GM12878 (cell line): Measurements from ENCODE around the gene CSTF1. TPM values are rescaled to one million over a fixed set of nuclear protein-coding genes. Genes with fewer than 3 reads are reported as not detected.
A peak's percentile ranks its signal among the peaks of the same experiment; 100 is the strongest.

ENCODE experiments used
- ATAC-seq: fragments of 200-7000 bp; cut with Tn5 transposase; 3 replicates; pipeline ENCODE4 v1.9.1; 2020; ENCODE audit warnings: mild to moderate bottlenecking, moderate library complexity
- Bru-seq: library from RNA; stranded (reverse); fragments of 400-500 nt; gene quantifications from one replicate; lab custom pipeline; 2021; lab: Mats Ljungman, UMichigan
- BruChase-seq, 2 experiments: library from RNA; stranded (reverse); fragments of 400-500 nt; gene quantifications; one replicate each; lab custom pipeline; 2021; lab: Mats Ljungman, UMichigan
- BruUV-seq: library from RNA; stranded (reverse); fragments of 400-500 nt; replicated peaks from 2 replicates; lab custom pipeline; 2021; lab: Mats Ljungman, UMichigan
- CTCF ChIA-PET: fragments of 300-600 bp; sonication (Branson Sonifier 250); formaldehyde crosslinking; extraction: SDS; loops from one replicate; lab custom pipeline; 2021; ENCODE audit warnings: inconsistent platforms; lab: Yijun Ruan, JAX
- POLR2A ChIA-PET: fragments of 350-600 bp; formaldehyde crosslinking; extraction: SDS; loops from one replicate; lab custom pipeline; 2021; ENCODE audit warnings: inconsistent platforms; lab: Charles Lee
- RAD21 ChIA-PET: fragments of 300-600 bp; sonication (Branson Sonifier 250); formaldehyde crosslinking; loops from one replicate; lab custom pipeline; 2023; ENCODE audit warnings: antibody characterized with exemption; ENCODE audit not compliant: unreplicated experiment; lab: Charles Lee
- SMC1A ChIA-PET: fragments of 300-600 bp; sonication (Branson Sonifier 250); formaldehyde crosslinking; loops from one replicate; lab custom pipeline; 2023; ENCODE audit not compliant: unreplicated experiment, uncharacterized antibody; lab: Charles Lee
- DNase-seq: peaks from one replicate; pipeline ENCODE4 v3.0.0-alpha.2; 2011; ENCODE audit warnings: low read depth, low spot score
- FAIRE-seq: peaks from 3 replicates; lab custom pipeline; 2011; peaks lifted over from hg19 to GRCh38; lab: Jason Lieb, UNC
- H2AFZ ChIP-seq: 2 replicates; pipeline ENCODE4 v1.6.0; 2011; ENCODE audit warnings: low read depth, low read length, control low read depth; ENCODE audit not compliant: control insufficient read depth
- H3K27ac ChIP-seq: 2 replicates; pipeline ENCODE4 v1.5.1; 2011; ENCODE audit warnings: control low read depth; ENCODE audit not compliant: control insufficient read depth, insufficient read depth
- H3K27me3 ChIP-seq, 2 experiments: replicated peaks in 1 of 2; 2 replicates each; pipeline versions ENCODE4 v1.6.0 to v1.6.1; 2011; ENCODE audit warnings: low read length in 1 of 2; ENCODE audit not compliant: control insufficient read depth in 2 of 2, insufficient read depth in 2 of 2
- H3K36me3 ChIP-seq, 2 experiments: 2 replicates each; pipeline ENCODE4 v1.5.1; 2011; ENCODE audit warnings: low read length in 1 of 2; ENCODE audit not compliant: control insufficient read depth in 2 of 2, insufficient read depth in 2 of 2
- H3K4me1 ChIP-seq: 2 replicates; pipeline ENCODE4 v1.6.1; 2011; ENCODE audit warnings: mild to moderate bottlenecking, low read length, moderate library complexity, mixed read lengths; ENCODE audit not compliant: control insufficient read depth, insufficient read depth
- H3K4me2 ChIP-seq: 2 replicates; pipeline ENCODE4 v1.6.0; 2011; ENCODE audit warnings: control low read depth; ENCODE audit not compliant: control insufficient read depth, insufficient read depth
- H3K4me3 ChIP-seq: fragments of 200-600 bp; sonication (generic); 2 replicates; pipeline ENCODE4 v1.5.1; 2016
- H3K79me2 ChIP-seq: 2 replicates; pipeline ENCODE4 v1.6.0; 2011; ENCODE audit warnings: low read length; ENCODE audit not compliant: control insufficient read depth, insufficient read depth
- H3K9ac ChIP-seq: 2 replicates; pipeline ENCODE4 v1.8.0; 2011; ENCODE audit warnings: low read length, control low read depth, mixed read lengths; ENCODE audit not compliant: control insufficient read depth, insufficient read depth
- H3K9me3 ChIP-seq: replicated peaks from 3 replicates; pipeline ENCODE4 v1.5.1; 2011; ENCODE audit warnings: mild to moderate bottlenecking, low read length; ENCODE audit not compliant: control insufficient read depth, insufficient read depth
- H4K20me1 ChIP-seq: 2 replicates; pipeline ENCODE4 v1.6.0; 2011; ENCODE audit not compliant: control insufficient read depth, insufficient read depth
- ATF7 ChIP-seq: fragments of 450-650 bp; IDR thresholded peaks from 2 replicates; pipeline ENCODE4 v1.6.1; 2016; ENCODE audit warnings: low read depth, mild to moderate bottlenecking
- BCL3 ChIP-seq: IDR thresholded peaks from 2 replicates; pipeline ENCODE4 v1.6.1; 2011; ENCODE audit warnings: borderline replicate concordance, low read depth, mild to moderate bottlenecking, moderate library complexity, low read length; ENCODE audit not compliant: insufficient read depth, poor library complexity, severe bottlenecking
- BHLHE40 ChIP-seq, 2 experiments: fragments of 450-650 bp in 1 of 2; IDR thresholded peaks; 2 replicates each; pipeline ENCODE4 v1.6.1; 2011 to 2017; ENCODE audit warnings: low read depth in 2 of 2, borderline replicate concordance in 1 of 2, improper control_type of control experiment in 1 of 2, low read length in 1 of 2, mild to moderate bottlenecking in 1 of 2
- CBX5 ChIP-seq: sonication (generic); IDR thresholded peaks from 2 replicates; pipeline ENCODE4 v1.6.1; 2016; ENCODE audit warnings: low read depth, moderate library complexity, mild to moderate bottlenecking, inconsistent platforms
- KAT2A ChIP-seq: conservative IDR thresholded peaks from 2 replicates; pipeline ENCODE4 v1.6.1; 2011; ENCODE audit warnings: low read depth, low read length; ENCODE audit not compliant: control insufficient read depth
- KLF5 ChIP-seq: fragments of 450-650 bp; IDR thresholded peaks from 2 replicates; pipeline ENCODE4 v1.6.1; 2014; ENCODE audit warnings: mild to moderate bottlenecking; ENCODE audit not compliant: partially characterized antibody
- MEF2A ChIP-seq: IDR thresholded peaks from 2 replicates; pipeline ENCODE4 v1.6.1; 2011; ENCODE audit warnings: low read depth, mild to moderate bottlenecking, low read length, moderate library complexity; ENCODE audit not compliant: insufficient read depth
- MYC ChIP-seq: IDR thresholded peaks from 2 replicates; pipeline ENCODE4 v1.6.1; 2011; ENCODE audit warnings: mild to moderate bottlenecking, low read length, moderate library complexity, inconsistent platforms; ENCODE audit not compliant: insufficient read depth, insufficient replicate concordance, insufficient read length, severe bottlenecking
- NRF1 ChIP-seq: conservative IDR thresholded peaks from 2 replicates; pipeline ENCODE4 v1.6.1; 2011; ENCODE audit warnings: mild to moderate bottlenecking, low read depth, low read length, improper control_type of control experiment
- PKNOX1 ChIP-seq: fragments of 450-650 bp; IDR thresholded peaks from 2 replicates; pipeline ENCODE4 v1.6.1; 2016; ENCODE audit warnings: mild to moderate bottlenecking
- PML ChIP-seq: IDR thresholded peaks from 2 replicates; pipeline ENCODE4 v1.6.1; 2012; ENCODE audit warnings: low read length, inconsistent platforms
- RCOR1 ChIP-seq: conservative IDR thresholded peaks from 2 replicates; pipeline ENCODE4 v1.6.1; 2012; ENCODE audit warnings: low read depth, low read length, improper control_type of control experiment
- RFX5 ChIP-seq: IDR thresholded peaks from 2 replicates; pipeline ENCODE4 v1.6.1; 2011; ENCODE audit warnings: low read depth, low read length, improper control_type of control experiment
- SREBF2 ChIP-seq: IDR thresholded peaks from 2 replicates; pipeline ENCODE4 v1.6.1; 2012; ENCODE audit warnings: mild to moderate bottlenecking, low read length
- WGBS: methylation state at CpG from one replicate; pipeline ENCODE4 v1.1.6; 2016; ENCODE audit warnings: low lambda C conversion rate; ENCODE audit not compliant: insufficient replicate concordance, insufficient coverage; ENCODE audit errors: missing lambda C conversion rate; 5-methylcytosine and 5-hydroxymethylcytosine counted together
- in situ Hi-C: fragments of 300-500 bp; cut with MboI; formaldehyde crosslinking; loops from 9 replicates; pipeline ENCODE4 v1.14.3; 2018; ENCODE audit warnings: mixed read lengths
- intact Hi-C: fragments of 100-400 bp; cut with micrococcal nuclease; formaldehyde crosslinking; loops from one replicate; pipeline ENCODE4 v1.14.2; 2022; ENCODE audit not compliant: unreplicated experiment
- long read RNA-seq, 2 experiments: library from polyadenylated mRNA; unstranded; transcript quantifications; one replicate each; pipeline ENCODE4 v2.0.0, GENCODE V29; 2019 to 2020
- polyA minus RNA-seq, 3 experiments: library from RNA; depleted of rRNA, polyadenylated mRNA; stranded (reverse); fragments of >200 nt; gene quantifications; 2 replicates each; pipeline ENCODE4 v1.2.3, GENCODE V29; 2011
- polyA plus RNA-seq, 11 experiments: library from polyadenylated mRNA; depleted of rRNA in 4 of 11; unstranded in 6 of 11; stranded (reverse) in 5 of 11; fragments of >200 nt; fragmentation: Nextera tagmentation in 4 of 11; fragmentation: Illumina TruSeq in 1 of 11; extraction: Ambion mirVana in 4 of 11; extraction: Trizol in 1 of 11; gene quantifications; 1 replicate in 1 of 11; 2 replicates in 10 of 11; pipeline versions ENCODE4 v1.2.1 to v1.2.3, GENCODE V29; 2011 to 2016; ENCODE audit warnings: inconsistent platforms in 2 of 11, missing spikeins in 2 of 11, low read depth in 1 of 11
- total RNA-seq, 4 experiments: library from RNA; depleted of rRNA in 3 of 4; stranded (reverse); fragments of >200 nt in 3 of 4; fragmentation: Illumina TruSeq in 1 of 4; extraction: Trizol in 1 of 4; gene quantifications; 2 replicates each; pipeline versions ENCODE4 v1.2.1 to v1.2.3, GENCODE V29; 2013 to 2021

Gene CSTF1
- 45.6 and 47.2 TPM in 2 replicates for total RNA-seq (2013; cell fraction: nucleolus; rRNA removed)
- 41.9 and 42.7 TPM in 2 replicates for total RNA-seq (2014; rRNA removed)
- total RNA-seq (2014; rRNA removed; fragmentation: Illumina TruSeq; extraction: Trizol), result 42.5 and 45.8 TPM in 2 replicates
- total RNA-seq (2021), result 39.7 and 41.8 TPM in 2 replicates
- 23.0 TPM for polyA plus RNA-seq (2011; ENCODE audit: low read depth)
- 81.4 and 89.1 TPM in 2 replicates for polyA plus RNA-seq (2011; rRNA removed)
- polyA plus RNA-seq (2011; cell fraction: cytosol; rRNA removed), result 71.6 and 81.5 TPM in 2 replicates
- 60.9 and 66.0 TPM in 2 replicates for polyA plus RNA-seq (2011; cell fraction: nucleus; rRNA removed)
- 31.3 and 34.4 TPM in 2 replicates for polyA plus RNA-seq (2012)
- 56.2 and 57.8 TPM in 2 replicates for polyA plus RNA-seq (2014; fragmentation: Illumina TruSeq; extraction: Trizol)
- polyA plus RNA-seq (2014; fragmentation: Nextera tagmentation; extraction: Ambion mirVana), result 10 to 100 TPM; 63.3 to 66.0 TPM
- 44.9 and 47.2 TPM in 2 replicates for polyA plus RNA-seq (2014; rRNA removed)
- 10 to 100 TPM; 43.3 to 54.5 TPM for polyA plus RNA-seq (2016; fragmentation: Nextera tagmentation; extraction: Ambion mirVana)
- polyA minus RNA-seq (2011; rRNA and poly(A)+ RNA removed), result 115 and 172 TPM in 2 replicates
- polyA minus RNA-seq (2011; cell fraction: cytosol; rRNA and poly(A)+ RNA removed), result 28.7 and 32.7 TPM in 2 replicates
- 30.7 and 45.1 TPM in 2 replicates for polyA minus RNA-seq (2011; cell fraction: nucleus; rRNA and poly(A)+ RNA removed)
- Bru-seq, nascent RNA, result percentile 88 among the genes with signal in this experiment
- percentile 72 among the genes with signal in this experiment for BruChase-seq, experiment 1, labeled RNA remaining after a 6-hour chase
- BruChase-seq, experiment 2, labeled RNA remaining after a 2-hour chase, result percentile 87 among the genes with signal in this experiment
- long read RNA-seq, experiment 1, full-length matches to known transcripts, result 28 of 56 reads
- long read RNA-seq, experiment 1, partial matches to known transcripts, result 3 of 56 reads
- long read RNA-seq, experiment 1, other reads (novel, unspliced or antisense), result 25 of 56 reads
- long read RNA-seq, experiment 2, full-length matches to known transcripts, result 169 of 284 reads
- long read RNA-seq, experiment 2, partial matches to known transcripts, result 21 of 284 reads
- long read RNA-seq, experiment 2, other reads (novel, unspliced or antisense), result 94 of 284 reads

GRCh38 chr20:56392132-56392880 lies at the start of gene CSTF1, which contains the start of gene AURKA:
TSS of gene CSTF1 (plus strand) at chr20:56392645. CDS start at chr20:56395553, 2,908 bp downstream.
TSS of gene AURKA (minus strand) at chr20:56392215. CDS start at chr20:56388197, 4,018 bp downstream.
- H3K4me1 ChIP-seq, result peaks cover 3% of the 10 kb centered on the region; the same call in 1 of the 2 replicates
- under 1% methylated on average over 53 of the region's 53 CpGs for WGBS
- peak within 1 kb of the TSS; percentile 78 for H3K27ac ChIP-seq
- ChIA-PET RAD21 (interaction anchor here (1.5 to 2.5 kb wide), 4 partner anchors 20 to 77 kb away, joined by 4 to 9 read pairs (median 6); partner anchors contain the start of genes CASS4, FAM210B and RTF2), SMC1A (interaction anchor here (0.6 to 3.8 kb wide), 9 partner anchors 11 to 1390 kb away, joined by 3 to 14 read pairs (median 3); partner anchors contain the start of gene RTF2), POLR2A (interaction anchor here (0.8 to 1.2 kb wide), 3 partner anchors 10 to 17 kb away, joined by 3 to 5 read pairs (median 4); no protein-coding TSS in a partner anchor), CTCF (interaction anchor here (0.8 to 2.1 kb wide), 5 partner anchors 9 to 78 kb away, joined by 4 to 6 read pairs (median 4); partner anchors contain the start of gene CASS4)
- H3K4me3 ChIP-seq, result peak within 1 kb of the TSS; percentile 99
- peak within 1 kb of the TSS; percentile 98 for H3K4me2 ChIP-seq
- H4K20me1 ChIP-seq, result no peaks in the 10 kb centered on the region
- H3K36me3 ChIP-seq, result peaks cover 5 to 11% of the 10 kb centered on the region in 2 experiments
- in situ Hi-C loops (no loop called here), intact Hi-C loops (loop anchor here (2.0 kb wide), 1 partner anchor 76 kb away; the partner anchor contains the start of gene RTF2)
- H3K9ac ChIP-seq, result peak within 1 kb of the TSS; percentile 90
- peak; percentile 97 for DNase-seq
- peak; percentile 98 for FAIRE-seq
- peak; percentile 92 for ATAC-seq
- no peaks in the 10 kb centered on the region for H3K27me3 ChIP-seq
- no peaks in the 10 kb centered on the region for H3K9me3 ChIP-seq
- peaks cover 63% of the 10 kb centered on the region for H3K79me2 ChIP-seq
- peak within 1 kb of the TSS; percentile 84 for H2AFZ ChIP-seq
- TSS peak; percentile 75 for BruUV-seq
- no peak for TF ChIP-seq SREBF2
- TF ChIP-seq CBX5, result no peak
- no peak for TF ChIP-seq KLF5
- no peak for TF ChIP-seq BCL3
- TF ChIP-seq PML, result 0 out of 2 replicates have a peak, but pooled peaks have one; percentile 73
- peak; percentile 91 to 95 for TF ChIP-seq BHLHE40 (IDR thresholded peaks at IDR 0.05; ENCODE audit: borderline replicate concordance in 1 of 2, low read depth in 2 of 2, low read length in 1 of 2)
- peak; percentile 77 for TF ChIP-seq RFX5
- peak; percentile 83 for TF ChIP-seq ATF7
- TF ChIP-seq NRF1, result peak; percentile 67
- peak; percentile 80 for TF ChIP-seq PKNOX1
- TF ChIP-seq RCOR1, result no peak
- no peak for TF ChIP-seq KAT2A
- TF ChIP-seq MYC, result peak; percentile 86
- no peak for TF ChIP-seq MEF2A
